GM06990 (cell line): ENCODE data around the gene NR1D2.

Experiments used
- DNase-seq: peaks from one replicate; pipeline ENCODE4 v3.0.0-alpha.2; 2011; ENCODE audit not compliant: insufficient read length; ENCODE audit errors: extremely low read depth
- H3K27me3 ChIP-seq: replicated peaks from 2 replicates; pipeline ENCODE4 v1.6.0; 2011; ENCODE audit warnings: low read length; ENCODE audit not compliant: control insufficient read depth, insufficient read depth
- H3K36me3 ChIP-seq: 2 replicates; pipeline ENCODE4 v1.5.1; 2011; ENCODE audit warnings: low read length; ENCODE audit not compliant: control insufficient read depth, insufficient read depth
- H3K4me3 ChIP-seq: replicated peaks from 2 replicates; pipeline ENCODE4 v1.5.1; 2011; ENCODE audit warnings: low read depth, mild to moderate bottlenecking, control low read depth, low read length
- CTCF ChIP-seq: IDR thresholded peaks from 2 replicates; pipeline ENCODE4 v1.5.1; 2011; ENCODE audit warnings: low read length, control low read depth, mild to moderate bottlenecking, inconsistent platforms; ENCODE audit not compliant: insufficient read depth, poor library complexity, severe bottlenecking

NR1D2 gene

GRCh38 chr3:23954144-23954543 lies 9.1 kb downstream of the NR1D2 start:
- Histone ChIP-seq H3K4me3 (no peak overlapping the region), H3K36me3 (no peaks in the 10 kb centered on the region), H3K27me3 (no peaks in the 10 kb centered on the region)
- no peak for DNase-seq
- no peak for TF ChIP-seq CTCF

GRCh38 chr3:23956701-23957100 lies 11.6 kb downstream of the NR1D2 start:
- Histone ChIP-seq H3K36me3 (no peaks in the 10 kb centered on the region), H3K4me3 (no peak overlapping the region), H3K27me3 (no peaks in the 10 kb centered on the region)
- no peak for DNase-seq
- TF ChIP-seq CTCF = no peak

GRCh38 chr3:23959135-23959900 lies 14.2 kb downstream of the NR1D2 start:
- H3K4me3 ChIP-seq = no peak overlapping the region
- TF ChIP-seq CTCF = no peak
- no peaks in the 10 kb centered on the region for H3K27me3 ChIP-seq
- no peaks in the 10 kb centered on the region for H3K36me3 ChIP-seq
- no peak for DNase-seq

- no peaks in the 10 kb centered on the region for H3K36me3 ChIP-seq
These were observed 15.6 kb downstream of the NR1D2 start for GRCh38 chr3:23960649-23961048.

GRCh38 chr3:23961066-23961465 lies 16.0 kb downstream of the NR1D2 start:
- no peaks in the 10 kb centered on the region for H3K27me3 ChIP-seq
- H3K36me3 ChIP-seq = no peaks in the 10 kb centered on the region
- no peak for TF ChIP-seq CTCF
- H3K4me3 ChIP-seq = no peak overlapping the region
- no peak for DNase-seq

More at GRCh38 chr3:23960649-23961048, 15.6 kb downstream of the NR1D2 start:
- Histone ChIP-seq H3K27me3 (no peaks in the 10 kb centered on the region), H3K4me3 (no peak overlapping the region)
- TF ChIP-seq CTCF = no peak
- DNase-seq = no peak
